Suprapubic skin (tissue), 4 donors: ENCODE measurements around the gene RIBC1.

Source experiments
- EP300 ChIP-seq: sonication (generic); formaldehyde crosslinking; IDR thresholded peaks from one replicate; pipeline ENCODE4 v1.6.1; 2017; ENCODE audit warnings: antibody characterized with exemption
- POLR2AphosphoS5 ChIP-seq, 3 donors: sonication (generic); formaldehyde crosslinking; IDR thresholded peaks; one replicate each; pipeline ENCODE4 v1.6.1; 2017; ENCODE audit warnings: antibody characterized with exemption in 3 of 3
- TF ChIP-seq, protein P1 (sequence below), 2 donors: fragments of 200-600 bp in 1 of 2; fragments of 450-650 bp in 1 of 2; sonication (generic) in 1 of 2; IDR thresholded peaks; one replicate each; pipeline ENCODE4 v1.5.1; 2016 to 2019; ENCODE audit warnings: antibody characterized with exemption in 2 of 2, mild to moderate bottlenecking in 1 of 2, moderate library complexity in 1 of 2

DNA sequence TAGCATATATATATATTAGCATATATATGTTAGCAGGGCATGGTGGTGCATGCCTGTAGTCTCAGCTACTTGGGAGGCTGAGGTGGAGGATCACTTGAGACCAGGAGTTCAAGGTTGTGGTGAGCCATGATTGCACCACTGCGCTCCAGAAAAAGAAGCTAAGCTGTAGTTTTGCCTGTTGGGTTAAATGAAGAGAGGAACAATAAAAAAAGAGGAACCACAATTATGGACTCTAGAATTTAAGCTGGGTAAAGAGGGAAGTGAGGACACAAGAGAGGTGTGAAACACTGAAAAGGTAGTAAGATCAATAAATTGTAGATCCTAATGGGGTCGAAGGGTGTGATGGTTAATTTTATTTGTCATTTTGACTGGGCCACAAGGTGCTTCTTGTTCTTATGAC, 52.0 kb downstream of the RIBC1 start:
- TF ChIP-seq, protein P1, sequence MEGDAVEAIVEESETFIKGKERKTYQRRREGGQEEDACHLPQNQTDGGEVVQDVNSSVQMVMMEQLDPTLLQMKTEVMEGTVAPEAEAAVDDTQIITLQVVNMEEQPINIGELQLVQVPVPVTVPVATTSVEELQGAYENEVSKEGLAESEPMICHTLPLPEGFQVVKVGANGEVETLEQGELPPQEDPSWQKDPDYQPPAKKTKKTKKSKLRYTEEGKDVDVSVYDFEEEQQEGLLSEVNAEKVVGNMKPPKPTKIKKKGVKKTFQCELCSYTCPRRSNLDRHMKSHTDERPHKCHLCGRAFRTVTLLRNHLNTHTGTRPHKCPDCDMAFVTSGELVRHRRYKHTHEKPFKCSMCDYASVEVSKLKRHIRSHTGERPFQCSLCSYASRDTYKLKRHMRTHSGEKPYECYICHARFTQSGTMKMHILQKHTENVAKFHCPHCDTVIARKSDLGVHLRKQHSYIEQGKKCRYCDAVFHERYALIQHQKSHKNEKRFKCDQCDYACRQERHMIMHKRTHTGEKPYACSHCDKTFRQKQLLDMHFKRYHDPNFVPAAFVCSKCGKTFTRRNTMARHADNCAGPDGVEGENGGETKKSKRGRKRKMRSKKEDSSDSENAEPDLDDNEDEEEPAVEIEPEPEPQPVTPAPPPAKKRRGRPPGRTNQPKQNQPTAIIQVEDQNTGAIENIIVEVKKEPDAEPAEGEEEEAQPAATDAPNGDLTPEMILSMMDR (IDR thresholded peaks at IDR 0.05) = no peak
- TF ChIP-seq POLR2AphosphoS5 (IDR thresholded peaks at IDR 0.05) = no peak
- TF ChIP-seq EP300 = no peak
